ENCODE results near the gene IQCH. TPM values are rescaled to one million over a fixed set of nuclear protein-coding genes. Genes with fewer than 3 reads are reported as not detected.
"Not testable (repeated sequence)": the region's sequence is repeated elsewhere in the genome, so short reads cannot be mapped to it uniquely, and the experiment has no call there.

IQCH gene
- total and polyA plus RNA-seq, 2 donors (not counting 1 experiment from before 2014, with no cell fraction given), result 1.7 to 5.0 TPM

- H4K20me1 ChIP-seq (ENCODE audit: control insufficient read depth, extremely low read depth, insufficient read depth, low read length), result no peaks in the 10 kb centered on the region
- DNase-seq (ENCODE audit: low read depth in 2 of 2), result no peak
- no peak overlapping the region for H3K4me2 ChIP-seq (ENCODE audit: extremely low read depth, insufficient read depth, low read length)
Measured at GRCh38 chr15:67241132-67241855, 13.3 kb upstream of the IQCH start.

GRCh38 chr15:67242708-67243111, 11.9 kb upstream of the IQCH start:
- Histone ChIP-seq H3K36me3 (ENCODE audit: control insufficient read depth, insufficient read depth, low read length) (no peaks in the 10 kb centered on the region), H3K27ac (ENCODE audit: insufficient read depth, low read length) (no peak overlapping the region), H4K20me1 (ENCODE audit: control insufficient read depth, extremely low read depth, insufficient read depth, low read length) (no peaks in the 10 kb centered on the region), H3K9ac (ENCODE audit: insufficient read depth, low read length) (no peak overlapping the region), H3K4me2 (ENCODE audit: extremely low read depth, insufficient read depth, low read length) (no peak overlapping the region), H3K27me3 (ENCODE audit: control insufficient read depth, insufficient read depth, low read length) (no peaks in the 10 kb centered on the region), H3K79me2 (ENCODE audit: control insufficient read depth, insufficient read depth, low read length) (peaks cover 28% of the 10 kb centered on the region), H2AFZ (ENCODE audit: low read length) (no peak overlapping the region), H3K4me3 (replicated peaks in 1 of 4; ENCODE audit: control extremely low read depth in 1 of 4, insufficient read depth in 1 of 4, low read depth in 3 of 4, low read length in 4 of 4) (no peak overlapping the region), H3K9me3 (ENCODE audit: control insufficient read depth, insufficient read depth, low read depth, low read length) (no peaks in the 10 kb centered on the region), H3K4me1 (ENCODE audit: control insufficient read depth, extremely low read depth, insufficient read depth, low read length) (no peaks in the 10 kb centered on the region)
- TF ChIP-seq CTCF (conservative IDR thresholded peaks at IDR 0.05 in 1 of 2, IDR thresholded peaks at IDR 0.05 in 1 of 2; ENCODE audit: low read depth in 1 of 2, low read length in 2 of 2) (no peak), EZH2 (IDR thresholded peaks at IDR 0.05; ENCODE audit: low read length, missing control alignments) (no peak)
- DNase-seq (ENCODE audit: low read depth in 2 of 2), result peak in 1 of 2 donors; percentile 17

More at GRCh38 chr15:67241132-67241855, 13.3 kb upstream of the IQCH start:
- peaks cover 21% of the 10 kb centered on the region for H3K79me2 ChIP-seq (ENCODE audit: control insufficient read depth, insufficient read depth, low read length)
- H3K4me3 ChIP-seq (replicated peaks in 1 of 4; ENCODE audit: control extremely low read depth in 1 of 4, insufficient read depth in 1 of 4, low read depth in 3 of 4, low read length in 4 of 4), result no peak overlapping the region
- H3K27ac ChIP-seq (ENCODE audit: insufficient read depth, low read length), result no peak overlapping the region
- no peak overlapping the region for H2AFZ ChIP-seq (ENCODE audit: low read length)
- no peaks in the 10 kb centered on the region for H3K4me1 ChIP-seq (ENCODE audit: control insufficient read depth, extremely low read depth, insufficient read depth, low read length)
- no peaks in the 10 kb centered on the region for H3K9me3 ChIP-seq (ENCODE audit: control insufficient read depth, insufficient read depth, low read depth, low read length)
- H3K9ac ChIP-seq (ENCODE audit: insufficient read depth, low read length), result no peak overlapping the region
- no peaks in the 10 kb centered on the region for H3K36me3 ChIP-seq (ENCODE audit: control insufficient read depth, insufficient read depth, low read length)
- H3K27me3 ChIP-seq (ENCODE audit: control insufficient read depth, insufficient read depth, low read length), result no peaks in the 10 kb centered on the region
- TF ChIP-seq CTCF (conservative IDR thresholded peaks at IDR 0.05 in 1 of 2, IDR thresholded peaks at IDR 0.05 in 1 of 2; ENCODE audit: low read depth in 1 of 2, low read length in 2 of 2) (no peak), EZH2 (IDR thresholded peaks at IDR 0.05; ENCODE audit: low read length, missing control alignments) (no peak)

GRCh38 chr15:67244971-67245478, 9.6 kb upstream of the IQCH start:
- H4K20me1 ChIP-seq (ENCODE audit: control insufficient read depth, extremely low read depth, insufficient read depth, low read length), result no peaks in the 10 kb centered on the region
- no peaks in the 10 kb centered on the region for H3K9me3 ChIP-seq (ENCODE audit: control insufficient read depth, insufficient read depth, low read depth, low read length)
- H2AFZ ChIP-seq (ENCODE audit: low read length), result no peak overlapping the region
- peaks cover 33% of the 10 kb centered on the region for H3K79me2 ChIP-seq (ENCODE audit: control insufficient read depth, insufficient read depth, low read length)
- no peak overlapping the region for H3K27ac ChIP-seq (ENCODE audit: insufficient read depth, low read length)
- H3K36me3 ChIP-seq (ENCODE audit: control insufficient read depth, insufficient read depth, low read length), result no peaks in the 10 kb centered on the region
- H3K4me3 ChIP-seq (replicated peaks in 1 of 4; ENCODE audit: control extremely low read depth in 1 of 4, insufficient read depth in 1 of 4, low read depth in 3 of 4, low read length in 4 of 4), result no peak overlapping the region
- H3K4me2 ChIP-seq (ENCODE audit: extremely low read depth, insufficient read depth, low read length), result no peak overlapping the region
- H3K27me3 ChIP-seq (ENCODE audit: control insufficient read depth, insufficient read depth, low read length), result no peaks in the 10 kb centered on the region
- DNase-seq (ENCODE audit: low read depth in 2 of 2), result peak; percentile 38 to 86
- no peak for TF ChIP-seq CTCF (conservative IDR thresholded peaks at IDR 0.05 in 1 of 2, IDR thresholded peaks at IDR 0.05 in 1 of 2; ENCODE audit: low read depth in 1 of 2, low read length in 2 of 2)
- no peak for TF ChIP-seq EZH2 (IDR thresholded peaks at IDR 0.05; ENCODE audit: low read length, missing control alignments)
- no peak overlapping the region for H3K9ac ChIP-seq (ENCODE audit: insufficient read depth, low read length)
- peaks cover 2% of the 10 kb centered on the region for H3K4me1 ChIP-seq (ENCODE audit: control insufficient read depth, extremely low read depth, insufficient read depth, low read length)

GRCh38 chr15:67246606-67247005, 8.0 kb upstream of the IQCH start:
- not testable (repeated sequence) for H4K20me1 ChIP-seq (ENCODE audit: control insufficient read depth, extremely low read depth, insufficient read depth, low read length)

More at GRCh38 chr15:67246606-67247005, 8.0 kb upstream of the IQCH start:
- H3K4me2 ChIP-seq (ENCODE audit: extremely low read depth, insufficient read depth, low read length); DNase-seq (ENCODE audit: low read depth in 2 of 2); H3K4me3 ChIP-seq (replicated peaks in 1 of 4; ENCODE audit: control extremely low read depth in 1 of 4, insufficient read depth in 1 of 4, low read depth in 3 of 4, low read length in 4 of 4); H3K36me3 ChIP-seq (ENCODE audit: control insufficient read depth, insufficient read depth, low read length); H2AFZ ChIP-seq (ENCODE audit: low read length); H3K4me1 ChIP-seq (ENCODE audit: control insufficient read depth, extremely low read depth, insufficient read depth, low read length); H3K9ac ChIP-seq (ENCODE audit: insufficient read depth, low read length); H3K9me3 ChIP-seq (ENCODE audit: control insufficient read depth, insufficient read depth, low read depth, low read length); H3K27ac ChIP-seq (ENCODE audit: insufficient read depth, low read length); H3K27me3 ChIP-seq (ENCODE audit: control insufficient read depth, insufficient read depth, low read length): not testable (repeated sequence)
- H3K79me2 ChIP-seq (ENCODE audit: control insufficient read depth, insufficient read depth, low read length), result peaks cover 37% of the 10 kb centered on the region
